Epithelial cell of proximal tubule (primary cell): ENCODE results near the gene GNAZ. TPM values are rescaled to one million over a fixed set of nuclear protein-coding genes. Genes with fewer than 3 reads are reported as not detected.

Experiments used
- DNase-seq: peaks from one replicate; pipeline ENCODE4 v3.0.0-alpha.2; 2011; ENCODE audit warnings: low read depth
- H3K4me3 ChIP-seq: 2 replicates; pipeline ENCODE4 v1.5.1; 2011; ENCODE audit warnings: low read depth, mild to moderate bottlenecking, low read length
- CTCF ChIP-seq: conservative IDR thresholded peaks from 2 replicates; pipeline ENCODE4 v1.5.1; 2012; ENCODE audit warnings: low read depth, mild to moderate bottlenecking, low read length
- total RNA-seq: library from RNA; depleted of rRNA; stranded (reverse); fragments of >200 nt; gene quantifications from 2 replicates; pipeline ENCODE4 v1.2.3, GENCODE V29; 2015

The GNAZ gene
- total RNA-seq, 1 donor from 2014 or later = 10.3 TPM

- H3K4me3 ChIP-seq = no peak overlapping the region
- DNase-seq = no peak
- no peak for TF ChIP-seq CTCF
Observed at GRCh38 chr22:23031381-23031780, 38.9 kb upstream of the GNAZ start.

- no peak overlapping the region for H3K4me3 ChIP-seq
- no peak for TF ChIP-seq CTCF
- DNase-seq = no peak
Observed at GRCh38 chr22:23031786-23032185, 38.5 kb upstream of the GNAZ start.

GRCh38 chr22:23032658-23033057 lies 37.7 kb upstream of the GNAZ start:
- no peak for DNase-seq
- H3K4me3 ChIP-seq = no peak overlapping the region
- TF ChIP-seq CTCF = no peak

GRCh38 chr22:23033116-23033905 lies 37.0 kb upstream of the GNAZ start:
- H3K4me3 ChIP-seq = no peak overlapping the region
- DNase-seq = no peak
- no peak for TF ChIP-seq CTCF

GRCh38 chr22:23034621-23035556 lies 35.4 kb upstream of the GNAZ start:
- no peak overlapping the region for H3K4me3 ChIP-seq
- no peak for TF ChIP-seq CTCF
- DNase-seq = no peak

- no peak for DNase-seq
- TF ChIP-seq CTCF = no peak
- H3K4me3 ChIP-seq = no peak overlapping the region
Observed at GRCh38 chr22:23035557-23036277, 34.6 kb upstream of the GNAZ start.
